GM12892 (cell line): ENCODE measurements around the gene C12orf56.

Experiments
- POLR2A ChIP-seq: IDR thresholded peaks from 2 replicates; pipeline ENCODE4 v1.6.1; 2011; ENCODE audit warnings: low read depth, low read length, control low read depth
- POLR2AphosphoS5 ChIP-seq: IDR thresholded peaks from 2 replicates; pipeline ENCODE4 v1.6.1; 2011; ENCODE audit warnings: low read depth, low read length, control low read depth
- TAF1 ChIP-seq: IDR thresholded peaks from 2 replicates; pipeline ENCODE4 v1.6.1; 2011; ENCODE audit warnings: low read depth, mild to moderate bottlenecking, control low read depth, low read length, borderline replicate concordance

DNA sequence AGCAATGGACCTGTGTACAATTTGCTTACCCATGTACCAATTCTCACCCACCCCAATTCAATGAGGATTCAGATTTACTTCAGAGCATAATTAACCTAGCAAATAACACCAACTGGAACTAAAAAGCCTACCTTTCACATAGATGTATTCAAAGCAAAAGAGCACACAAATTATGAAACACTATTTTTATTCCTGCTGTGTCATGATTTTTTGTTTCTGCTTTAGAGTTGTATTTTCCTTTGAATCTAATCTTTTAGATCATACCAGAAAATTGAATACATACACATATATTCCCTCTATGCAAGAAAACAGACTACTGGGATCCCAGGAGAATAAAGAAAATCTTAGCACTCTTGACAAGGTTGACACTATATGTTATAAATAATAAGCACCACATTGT lies 174.3 kb downstream of the C12orf56 start:
- no peak for TF ChIP-seq POLR2AphosphoS5
- no peak for TF ChIP-seq TAF1
- no peak for TF ChIP-seq POLR2A
